Epithelial cell of esophagus (primary cell): ENCODE results near the gene NSMF.
"Not testable (repeated sequence)": the region's sequence is repeated elsewhere in the genome, so short reads cannot be mapped to it uniquely, and the experiment has no call there.

Source experiments
- DNase-seq: peaks from one replicate; pipeline ENCODE4 v3.0.0; 2010; ENCODE audit warnings: low read depth
- H3K4me3 ChIP-seq: 2 replicates; pipeline ENCODE4 v1.5.1; 2011; ENCODE audit warnings: mild to moderate bottlenecking, low read length, control low read depth
- CTCF ChIP-seq: IDR thresholded peaks from 2 replicates; pipeline ENCODE4 v1.5.1; 2011; ENCODE audit warnings: low read depth, mild to moderate bottlenecking, low read length, control low read depth, inconsistent platforms; ENCODE audit not compliant: insufficient read depth; ENCODE audit errors: missing control alignments

The NSMF gene

GRCh38 chr9:137416006-137416562 is 43.0 kb downstream of the NSMF start:
- TF ChIP-seq CTCF: no peak
- H3K4me3 ChIP-seq: no peak overlapping the region
- no peak for DNase-seq

GRCh38 chr9:137415451-137415850 is 43.7 kb downstream of the NSMF start:
- no peak for DNase-seq
- no peak for TF ChIP-seq CTCF
- no peak overlapping the region for H3K4me3 ChIP-seq

GRCh38 chr9:137412431-137412830 is 46.7 kb downstream of the NSMF start:
- DNase-seq: no peak
- no peak overlapping the region for H3K4me3 ChIP-seq
- TF ChIP-seq CTCF: no peak

- TF ChIP-seq CTCF: no peak
- DNase-seq: peak; percentile 85
- H3K4me3 ChIP-seq: no peak overlapping the region
Measured at GRCh38 chr9:137411645-137412380, 47.3 kb downstream of the NSMF start.

- DNase-seq: no peak
- TF ChIP-seq CTCF: no peak
- no peak overlapping the region for H3K4me3 ChIP-seq
Measured at GRCh38 chr9:137411260-137411644, 47.9 kb downstream of the NSMF start.

- DNase-seq: no peak
- no peak overlapping the region for H3K4me3 ChIP-seq
- TF ChIP-seq CTCF: no peak
Measured at GRCh38 chr9:137410891-137411249, 48.3 kb downstream of the NSMF start.

GRCh38 chr9:137410236-137410890 is 48.8 kb downstream of the NSMF start:
- not testable (repeated sequence) for H3K4me3 ChIP-seq, DNase-seq
